Prostate gland (tissue), 2 donors: ENCODE measurements around the gene DHRS7B.

Source experiments
- POLR2A ChIP-seq: fragments of 450-650 bp; IDR thresholded peaks from one replicate; pipeline ENCODE4 v1.6.1; 2016; ENCODE audit warnings: antibody characterized with exemption, mild to moderate bottlenecking
- POLR2AphosphoS5 ChIP-seq: sonication (generic); formaldehyde crosslinking; IDR thresholded peaks from one replicate; pipeline ENCODE4 v1.6.1; 2017; ENCODE audit warnings: antibody characterized with exemption
- TF ChIP-seq, protein P1 (sequence below), 4 experiments: fragments of 200-600 bp in 2 of 4; fragments of 450-650 bp in 2 of 4; sonication (generic) in 2 of 4; IDR thresholded peaks; 1 replicate in 3 of 4; 2 replicates in 1 of 4; pipeline ENCODE4 v1.5.1; 2016 to 2019; ENCODE audit warnings: antibody characterized with exemption in 4 of 4, mild to moderate bottlenecking in 2 of 4, moderate library complexity in 2 of 4

DNA sequence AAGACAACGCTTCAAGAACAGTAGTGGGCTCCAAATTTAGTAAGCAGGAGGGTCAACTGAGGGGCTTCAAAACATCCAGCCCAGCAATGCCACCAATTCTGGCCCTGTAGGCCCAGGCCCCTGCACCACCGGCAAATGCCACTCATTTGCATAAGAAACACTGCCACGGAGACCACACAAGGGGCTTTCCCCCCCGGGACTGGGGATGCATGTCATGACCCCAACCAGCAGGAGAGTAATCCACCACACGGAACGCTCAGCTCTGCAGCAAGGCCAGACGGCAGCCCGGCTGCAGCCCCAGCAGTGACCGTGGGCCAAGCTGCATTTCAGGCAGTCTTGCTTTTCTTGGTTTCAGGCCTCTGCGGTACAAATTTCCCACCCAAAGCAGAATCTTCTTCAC lies 73.1 kb downstream of the DHRS7B start:
- TF ChIP-seq, protein P1, sequence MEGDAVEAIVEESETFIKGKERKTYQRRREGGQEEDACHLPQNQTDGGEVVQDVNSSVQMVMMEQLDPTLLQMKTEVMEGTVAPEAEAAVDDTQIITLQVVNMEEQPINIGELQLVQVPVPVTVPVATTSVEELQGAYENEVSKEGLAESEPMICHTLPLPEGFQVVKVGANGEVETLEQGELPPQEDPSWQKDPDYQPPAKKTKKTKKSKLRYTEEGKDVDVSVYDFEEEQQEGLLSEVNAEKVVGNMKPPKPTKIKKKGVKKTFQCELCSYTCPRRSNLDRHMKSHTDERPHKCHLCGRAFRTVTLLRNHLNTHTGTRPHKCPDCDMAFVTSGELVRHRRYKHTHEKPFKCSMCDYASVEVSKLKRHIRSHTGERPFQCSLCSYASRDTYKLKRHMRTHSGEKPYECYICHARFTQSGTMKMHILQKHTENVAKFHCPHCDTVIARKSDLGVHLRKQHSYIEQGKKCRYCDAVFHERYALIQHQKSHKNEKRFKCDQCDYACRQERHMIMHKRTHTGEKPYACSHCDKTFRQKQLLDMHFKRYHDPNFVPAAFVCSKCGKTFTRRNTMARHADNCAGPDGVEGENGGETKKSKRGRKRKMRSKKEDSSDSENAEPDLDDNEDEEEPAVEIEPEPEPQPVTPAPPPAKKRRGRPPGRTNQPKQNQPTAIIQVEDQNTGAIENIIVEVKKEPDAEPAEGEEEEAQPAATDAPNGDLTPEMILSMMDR (IDR thresholded peaks at IDR 0.05) = no peak
- TF ChIP-seq POLR2AphosphoS5 (no peak), POLR2A (no peak)
